Adrenal gland (tissue), 12 donors: ENCODE data around the gene PKN2. TPM values are rescaled to one million over a fixed set of nuclear protein-coding genes. Genes with fewer than 3 reads are reported as not detected.

Experiments used
- DNase-seq, 7 donors: peaks; one replicate each; pipeline ENCODE4 v3.0.0-alpha.2; 2019 to 2020
- H3K27ac ChIP-seq, 5 donors: fragments of 200-600 bp; sonication (generic) in 4 of 5; 1 replicate in 3 of 5; 2 replicates in 2 of 5; pipeline versions ENCODE4 v1.5.1 to v1.8.0; 2016 to 2020; ENCODE audit warnings: mild to moderate bottlenecking in 1 of 5
- H3K27me3 ChIP-seq: fragments of 200-600 bp; 2 replicates; pipeline ENCODE4 v1.8.0; 2021
- H3K36me3 ChIP-seq, 2 donors: fragments of 200-600 bp; replicated peaks in 1 of 2; 1 replicate in 1 of 2; 2 replicates in 1 of 2; pipeline versions ENCODE4 v1.5.1 to v1.8.0; 2018 to 2022
- H3K4me1 ChIP-seq, 2 donors: fragments of 200-600 bp; replicated peaks in 1 of 2; 1 replicate in 1 of 2; 2 replicates in 1 of 2; pipeline versions ENCODE4 v1.5.1 to v1.8.0; 2018 to 2021
- H3K4me3 ChIP-seq, 4 donors: fragments of 200-600 bp; sonication (generic) in 3 of 4; one replicate each; pipeline ENCODE4 v1.5.1; 2016 to 2018
- H3K9me3 ChIP-seq, 3 donors: fragments of 200-600 bp; sonication (generic) in 1 of 3; replicated peaks in 1 of 3; 1 replicate in 2 of 3; 2 replicates in 1 of 3; pipeline versions ENCODE4 v1.5.1 to v1.8.0; 2016 to 2021
- CTCF ChIP-seq, 6 experiments: fragments of 450-650 bp in 4 of 6; fragments of 200-600 bp in 2 of 6; sonication (generic) in 1 of 6; IDR thresholded peaks; 1 replicate in 5 of 6; 2 replicates in 1 of 6; pipeline versions ENCODE4 v1.5.1 to v1.8.0; 2016 to 2021; ENCODE audit warnings: antibody characterized with exemption in 6 of 6, mild to moderate bottlenecking in 2 of 6, moderate library complexity in 1 of 6
- POLR2A ChIP-seq, 2 donors: fragments of 450-650 bp; IDR thresholded peaks; one replicate each; pipeline ENCODE4 v1.6.1; 2017; ENCODE audit warnings: antibody characterized with exemption in 2 of 2, mild to moderate bottlenecking in 2 of 2, moderate library complexity in 1 of 2
- WGBS, 4 donors: extraction: QIAGEN DNeasy Blood & Tissue Kit in 2 of 4; methylation state at CpG; one replicate each; pipeline versions ENCODE4 v1.1.5 to v1.1.7; 2013 to 2017; 5-methylcytosine and 5-hydroxymethylcytosine counted together
- intact Hi-C, 2 donors: fragments of 100-400 bp; cut with DNase I; formaldehyde crosslinking; loops; one replicate each; pipeline versions ENCODE4 v1.14.1 to v1.15.0; 2022 to 2023
- polyA plus RNA-seq, 3 donors: library from polyadenylated mRNA; stranded (reverse); fragments of 200-250 nt in 2 of 3; fragments of 350-450 nt in 1 of 3; fragmentation: Illumina TruSeq in 1 of 3; extraction: RNeasy Lipid Tissue Mini Kit (QIAGEN cat#74804) in 1 of 3; gene quantifications; one replicate each; pipeline ENCODE4 v1.2.3, GENCODE V29; 2013 to 2014
- total RNA-seq, 9 donors: library from RNA; depleted of rRNA in 4 of 9; stranded (reverse); fragments of >200 nt in 4 of 9; fragments of 120-200 nt in 1 of 9; fragmentation: NEBNext Ultra II Directional in 1 of 9; extraction: Animal tissue kit (Norgen Biotek cat#: 25700) in 1 of 9; gene quantifications; one replicate each; pipeline versions ENCODE4 v1.1.0 to v1.2.4, GENCODE V29; 2013 to 2023
- donor health status: healthy with polysubstance abuse.
- donor health status: Bipolar disorder and iron deficiency.
- donor health status: DM: yes; HTN: yes; CAD: no.
- donor health status: DM: no; HTN: no; CAD: no.
- donor health status: DM: no; HTN: no; CAD: no.
- donor health status: DM: yes; HTN: yes; CAD: no.

PKN2 gene
- total and polyA plus RNA-seq, 12 donors: 10.9 to 49.4 (median 33.6) TPM

- no peak for DNase-seq
- no peak overlapping the region for H3K4me3 ChIP-seq
- no peak overlapping the region for H3K27ac ChIP-seq
- peaks cover 0 to 4% of the 10 kb centered on the region in 2 donors for H3K36me3 ChIP-seq
- WGBS, 4 donors: 88 to 91% (median 90%) methylated on average over 4 of the region's 4 CpGs
- intact Hi-C loops: loop anchor here (5.0 to 10.0 kb wide), 2 partner anchors 211 to 218 kb away; no protein-coding TSS in a partner anchor
- H3K4me1 ChIP-seq: peaks cover 8 to 27% of the 10 kb centered on the region in 2 donors
- no peaks in the 10 kb centered on the region for H3K27me3 ChIP-seq
- no peak for TF ChIP-seq POLR2A (IDR thresholded peaks at IDR 0.05)
- TF ChIP-seq CTCF (IDR thresholded peaks at IDR 0.05): no peak
- no peaks in the 10 kb centered on the region for H3K9me3 ChIP-seq
These were observed 191.5 kb downstream of the PKN2 start for GRCh38 chr1:88875595-88875994.

- H3K9me3 ChIP-seq: no peaks in the 10 kb centered on the region
- H3K27me3 ChIP-seq: no peaks in the 10 kb centered on the region
- H3K4me1 ChIP-seq: peaks cover 8 to 27% of the 10 kb centered on the region in 2 donors
- TF ChIP-seq CTCF (IDR thresholded peaks at IDR 0.05) (no peak), POLR2A (IDR thresholded peaks at IDR 0.05) (no peak)
- H3K4me3 ChIP-seq: no peak overlapping the region
- intact Hi-C loops: loop anchor here (5.0 to 10.0 kb wide), 2 partner anchors 212 to 219 kb away; no protein-coding TSS in a partner anchor
- no peak for DNase-seq
- 71 to 74% (median 73%) methylated on average over 5 of the region's 5 CpGs for WGBS, 4 donors
- H3K36me3 ChIP-seq: peaks cover 0 to 6% of the 10 kb centered on the region in 2 donors
- H3K27ac ChIP-seq: no peak overlapping the region
These were observed 192.7 kb downstream of the PKN2 start for GRCh38 chr1:88876573-88877365.

- H3K36me3 ChIP-seq: peaks cover 0 to 6% of the 10 kb centered on the region in 2 donors
- no peaks in the 10 kb centered on the region for H3K27me3 ChIP-seq
- no peak for TF ChIP-seq POLR2A (IDR thresholded peaks at IDR 0.05)
- TF ChIP-seq CTCF (IDR thresholded peaks at IDR 0.05): peak; percentile 44 to 68 (median 57)
- intact Hi-C loops: loop anchor here (5.0 to 10.0 kb wide), 2 partner anchors 213 to 220 kb away; no protein-coding TSS in a partner anchor
- no peak overlapping the region for H3K27ac ChIP-seq
- H3K4me3 ChIP-seq: no peak overlapping the region
- peaks cover 9 to 28% of the 10 kb centered on the region in 2 donors for H3K4me1 ChIP-seq
- DNase-seq: no peak
- 35 to 39% (median 36%) methylated on average over 6 of the region's 6 CpGs for WGBS, 4 donors
- no peaks in the 10 kb centered on the region for H3K9me3 ChIP-seq
These were observed 193.3 kb downstream of the PKN2 start for GRCh38 chr1:88877382-88877825.

GRCh38 chr1:88877911-88878310, 193.8 kb downstream of the PKN2 start:
- DNase-seq: no peak
- Histone ChIP-seq H3K27ac (peak overlapping the region in 1 of 5 donors; percentile 11), H3K4me3 (no peak overlapping the region), H3K36me3 (peaks cover 0 to 8% of the 10 kb centered on the region in 2 donors), H3K4me1 (peaks cover 14 to 33% of the 10 kb centered on the region in 2 donors), H3K27me3 (no peaks in the 10 kb centered on the region), H3K9me3 (no peaks in the 10 kb centered on the region)
- intact Hi-C loops: loop anchor here (5.0 to 10.0 kb wide), 2 partner anchors 213 to 221 kb away; no protein-coding TSS in a partner anchor
- WGBS, 4 donors: 83 to 87% (median 84%) methylated on average over 9 of the region's 9 CpGs
- TF ChIP-seq CTCF (IDR thresholded peaks at IDR 0.05) (no peak), POLR2A (IDR thresholded peaks at IDR 0.05) (no peak)
